Measurements from ENCODE around the gene ATP6V1E1. TPM values are rescaled to one million over a fixed set of nuclear protein-coding genes. Genes with fewer than 3 reads are reported as not detected.

The ATP6V1E1 gene
- polyA plus RNA-seq, 2 of the 4 experiments (the other 2 are of a cell fraction): 112 to 123 TPM

- DNase-seq (ENCODE audit: low read depth in 1 of 2, low spot score in 1 of 2) (no peak), FAIRE-seq (no peak), ATAC-seq (peak; percentile 62 to 72; a peak in 4 of 6 replicates)
- POLR2A ChIA-PET: no interaction called here
- H3K4me1 ChIP-seq: peaks cover 8% of the 10 kb centered on the region; the same call in 1 of the 3 replicates
- peak within 1 kb of the TSS; percentile 38; the same call in 2 of the 3 replicates for H3K4me2 ChIP-seq
- no peak for TF ChIP-seq REST (IDR thresholded peaks at IDR 0.05)
- no peak for TF ChIP-seq TFCP2L1 (CRISPR knock-in tag; IDR thresholded peaks at IDR 0.05)
- TF ChIP-seq BCL3 (IDR thresholded peaks at IDR 0.05): no peak
- 48% methylated on average over 17 of the region's 17 CpGs for WGBS (ENCODE audit: missing lambda C conversion rate)
- no peak within 1 kb of the TSS for H3K27ac ChIP-seq
- no peaks in the 10 kb centered on the region for H3K9me3 ChIP-seq
- no peak within 1 kb of the TSS for H3K4me3 ChIP-seq
- CTCF ChIA-PET: interaction anchor here (0.9 to 1.2 kb wide), 2 partner anchors 9 to 222 kb away, joined by 3 to 7 read pairs; no protein-coding TSS in a partner anchor
These were observed 65.4 kb downstream of the ATP6V1E1 start, which contains the start of gene SLC25A18 for GRCh38 chr22:17562906-17563870. Gene SLC25A18, plus strand, starts transcription at chr22:17563498. Its CDS starts 16,447 bp downstream, at chr22:17579945.

- DNase-seq (ENCODE audit: low read depth in 1 of 2, low spot score in 1 of 2) (no peak), ATAC-seq (no peak), FAIRE-seq (no peak)
- Histone ChIP-seq H3K9me3 (no peaks in the 10 kb centered on the region), H3K4me3 (no peak overlapping the region), H3K27ac (no peak overlapping the region), H3K4me1 (peaks cover 8% of the 10 kb centered on the region; the same call in 1 of the 3 replicates), H3K4me2 (no peak overlapping the region)
- ChIA-PET CTCF (interaction anchor here (0.5 to 3.7 kb wide), 25 partner anchors 11 to 532 kb away, joined by 3 to 37 read pairs (median 4); no protein-coding TSS in a partner anchor), POLR2A (no interaction called here)
- 85% methylated on average over 10 of the region's 10 CpGs for whole genome bisulfite sequencing (ENCODE audit: missing lambda C conversion rate)
- TF ChIP-seq MAX (IDR thresholded peaks at IDR 0.05): no peak
- no peak for TF ChIP-seq MAFK (IDR thresholded peaks at IDR 0.05; ENCODE audit: partially characterized antibody)
- no peak for TF ChIP-seq EHMT2 (IDR thresholded peaks at IDR 0.05; ENCODE audit: low read depth)
- no peak for TF ChIP-seq ESRRA (IDR thresholded peaks at IDR 0.05; ENCODE audit: borderline replicate concordance, low read length)
- TF ChIP-seq EP300 (IDR thresholded peaks at IDR 0.05): no peak
- no peak for TF ChIP-seq HEYL (CRISPR knock-in tag; IDR thresholded peaks at IDR 0.05)
- no peak for TF ChIP-seq SMC3 (IDR thresholded peaks at IDR 0.05)
- TF ChIP-seq JUNB (IDR thresholded peaks at IDR 0.05): no peak
- TF ChIP-seq MAZ (IDR thresholded peaks at IDR 0.05; ENCODE audit: borderline replicate concordance, low read depth, low read length): no peak
- TF ChIP-seq RFX5 (IDR thresholded peaks at IDR 0.05): no peak
- no peak for TF ChIP-seq JUN (IDR thresholded peaks at IDR 0.05)
- TF ChIP-seq HOXB5 (CRISPR knock-in tag; IDR thresholded peaks at IDR 0.05): no peak
- TF ChIP-seq MYC (IDR thresholded peaks at IDR 0.05; ENCODE audit: borderline replicate concordance, low read length): no peak
- no peak for TF ChIP-seq RAD21 (conservative IDR thresholded peaks at IDR 0.05 in 1 of 2, IDR thresholded peaks at IDR 0.05 in 1 of 2)
- no peak for TF ChIP-seq FOSB (CRISPR knock-in tag; IDR thresholded peaks at IDR 0.05)
- no peak for TF ChIP-seq ATOH8 (CRISPR knock-in tag; IDR thresholded peaks at IDR 0.05; ENCODE audit: low read depth)
- TF ChIP-seq GATA3 (IDR thresholded peaks at IDR 0.05; ENCODE audit: borderline replicate concordance): no peak
- TF ChIP-seq CBX2 (IDR thresholded peaks at IDR 0.05; ENCODE audit: borderline replicate concordance, low read depth): no peak
- TF ChIP-seq BCL3 (IDR thresholded peaks at IDR 0.05): no peak
These were observed 69.4 kb downstream of the ATP6V1E1 start for GRCh38 chr22:17559188-17559587.
